Neural progenitor cell (in vitro differentiated cells): ENCODE results near the gene IFT25. TPM values are rescaled to one million over a fixed set of nuclear protein-coding genes. Genes with fewer than 3 reads are reported as not detected.

ENCODE experiments used
- DNase-seq: peaks from one replicate; pipeline ENCODE4 v3.0.0-alpha.2; 2016; ENCODE audit warnings: low spot score
- H2AFZ ChIP-seq: fragments of 200-600 bp; sonication (generic); replicated peaks from 2 replicates; pipeline ENCODE4 v1.6.1; 2016; ENCODE audit warnings: antibody characterized with exemption
- H3F3A ChIP-seq: fragments of 200-600 bp; sonication (generic); 2 replicates; pipeline ENCODE4 v1.6.1; 2016; ENCODE audit warnings: antibody characterized with exemption, low read depth
- H3K27ac ChIP-seq: fragments of 200-600 bp; sonication (generic); 2 replicates; pipeline ENCODE4 v1.5.1; 2016; ENCODE audit warnings: mild to moderate bottlenecking
- H3K27me3 ChIP-seq: fragments of 200-600 bp; sonication (generic); 2 replicates; pipeline ENCODE4 v1.6.1; 2016; ENCODE audit warnings: mild to moderate bottlenecking, moderate library complexity
- H3K36me3 ChIP-seq: fragments of 200-600 bp; sonication (generic); 2 replicates; pipeline ENCODE4 v1.5.1; 2016
- H3K4me1 ChIP-seq: fragments of 200-600 bp; sonication (generic); 2 replicates; pipeline ENCODE4 v1.6.1; 2016; ENCODE audit warnings: mixed run types
- H3K4me2 ChIP-seq: fragments of 200-600 bp; sonication (generic); 2 replicates; pipeline ENCODE4 v1.6.1; 2016
- H3K4me3 ChIP-seq: fragments of 200-600 bp; sonication (generic); 2 replicates; pipeline ENCODE4 v1.5.1; 2016
- H3K79me2 ChIP-seq: fragments of 200-600 bp; sonication (generic); 2 replicates; pipeline ENCODE4 v1.6.1; 2016; ENCODE audit warnings: low read depth
- H3K9ac ChIP-seq: fragments of 200-600 bp; sonication (generic); 2 replicates; pipeline ENCODE4 v1.6.1; 2016
- H3K9me3 ChIP-seq: fragments of 200-600 bp; sonication (generic); 2 replicates; pipeline ENCODE4 v1.5.1; 2016; ENCODE audit warnings: low read depth
- H4K20me1 ChIP-seq: fragments of 200-600 bp; sonication (generic); 2 replicates; pipeline ENCODE4 v1.6.1; 2016; ENCODE audit warnings: low read depth
- H3K27ac Mint-ChIP-seq: 3 replicates; pipeline ENCODE4 v1.8.0; 2021; ENCODE audit warnings: mixed read lengths
- H3K27me3 Mint-ChIP-seq: 2 replicates; pipeline ENCODE4 v1.8.0; 2022; ENCODE audit warnings: low read depth, mild to moderate bottlenecking, inconsistent platforms, moderate library complexity, mixed read lengths; ENCODE audit not compliant: insufficient read depth
- H3K36me3 Mint-ChIP-seq: 3 replicates; pipeline ENCODE4 v1.8.0; 2021; ENCODE audit warnings: mixed read lengths
- H3K4me1 Mint-ChIP-seq: 3 replicates; pipeline ENCODE4 v1.8.0; 2021; ENCODE audit warnings: mixed read lengths
- H3K4me3 Mint-ChIP-seq: 3 replicates; pipeline ENCODE4 v1.8.0; 2021; ENCODE audit warnings: mild to moderate bottlenecking, moderate library complexity, mixed read lengths
- H3K9me3 Mint-ChIP-seq: 3 replicates; pipeline ENCODE4 v1.8.0; 2020; ENCODE audit warnings: mixed read lengths
- EZH2 ChIP-seq: fragments of 200-600 bp; sonication (generic); IDR thresholded peaks from 2 replicates; pipeline ENCODE4 v1.6.1; 2017; ENCODE audit warnings: antibody characterized with exemption, mild to moderate bottlenecking, moderate library complexity
- EZH2phosphoT487 ChIP-seq: fragments of 200-600 bp; sonication (generic); IDR thresholded peaks from 2 replicates; pipeline ENCODE4 v1.6.1; 2017; ENCODE audit warnings: antibody characterized with exemption
- total RNA-seq: library from RNA; depleted of rRNA; stranded (reverse); fragments of >200 nt; gene quantifications from 2 replicates; pipeline ENCODE4 v1.2.3, GENCODE V29; 2015; ENCODE audit warnings: low replicate concordance
- TF ChIP-seq, protein P1 (sequence below): fragments of 200-600 bp; sonication (generic); IDR thresholded peaks from 2 replicates; pipeline ENCODE4 v1.5.1; 2017; ENCODE audit warnings: antibody characterized with exemption, mild to moderate bottlenecking

The IFT25 gene
- total RNA-seq, 1 donor from 2014 or later, result 54.0 TPM

DNA sequence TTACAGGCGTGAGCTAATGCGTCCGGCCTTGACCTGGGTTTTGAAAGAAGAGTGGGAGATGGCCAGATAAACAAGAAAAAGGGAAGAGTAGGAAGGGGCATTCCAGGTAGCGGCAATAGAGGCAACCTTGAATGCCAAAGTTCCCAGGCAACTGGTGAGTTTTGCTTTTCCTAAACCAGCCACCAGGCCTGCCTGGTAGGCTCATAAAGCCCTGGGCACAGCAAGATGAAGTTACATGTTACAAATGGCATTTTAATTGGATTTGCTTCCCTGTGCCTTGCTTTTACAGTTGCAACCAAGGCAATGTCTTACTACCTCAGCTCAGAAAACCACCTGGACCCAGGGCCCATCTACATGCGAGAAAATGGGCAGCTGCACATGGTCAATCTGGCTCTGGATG lies 6.2 kb upstream of the IFT25 start:
- Histone ChIP-seq H3K79me2 (peaks cover 60% of the 10 kb centered on the region), H4K20me1 (peaks cover 33% of the 10 kb centered on the region), H3K27ac (no peak overlapping the region), H3K36me3 (peaks cover 8% of the 10 kb centered on the region), H3K9ac (no peak overlapping the region), H3K4me1 (peaks cover 29% of the 10 kb centered on the region), H3K4me2 (no peak overlapping the region), H3K4me3 (no peak overlapping the region), H3F3A (peaks cover 28% of the 10 kb centered on the region), H3K27me3 (no peaks in the 10 kb centered on the region), H3K9me3 (no peaks in the 10 kb centered on the region), H2AFZ (no peak overlapping the region)
- Mint-ChIP-seq H3K4me3 (no peak overlapping the region), H3K4me1 (peaks cover 33% of the 10 kb centered on the region), H3K27me3 (no peaks in the 10 kb centered on the region), H3K9me3 (no peaks in the 10 kb centered on the region), H3K36me3 (peaks cover 7% of the 10 kb centered on the region), H3K27ac (no peak overlapping the region)
- TF ChIP-seq EZH2phosphoT487 (no peak), EZH2 (no peak)
- TF ChIP-seq, protein P1, sequence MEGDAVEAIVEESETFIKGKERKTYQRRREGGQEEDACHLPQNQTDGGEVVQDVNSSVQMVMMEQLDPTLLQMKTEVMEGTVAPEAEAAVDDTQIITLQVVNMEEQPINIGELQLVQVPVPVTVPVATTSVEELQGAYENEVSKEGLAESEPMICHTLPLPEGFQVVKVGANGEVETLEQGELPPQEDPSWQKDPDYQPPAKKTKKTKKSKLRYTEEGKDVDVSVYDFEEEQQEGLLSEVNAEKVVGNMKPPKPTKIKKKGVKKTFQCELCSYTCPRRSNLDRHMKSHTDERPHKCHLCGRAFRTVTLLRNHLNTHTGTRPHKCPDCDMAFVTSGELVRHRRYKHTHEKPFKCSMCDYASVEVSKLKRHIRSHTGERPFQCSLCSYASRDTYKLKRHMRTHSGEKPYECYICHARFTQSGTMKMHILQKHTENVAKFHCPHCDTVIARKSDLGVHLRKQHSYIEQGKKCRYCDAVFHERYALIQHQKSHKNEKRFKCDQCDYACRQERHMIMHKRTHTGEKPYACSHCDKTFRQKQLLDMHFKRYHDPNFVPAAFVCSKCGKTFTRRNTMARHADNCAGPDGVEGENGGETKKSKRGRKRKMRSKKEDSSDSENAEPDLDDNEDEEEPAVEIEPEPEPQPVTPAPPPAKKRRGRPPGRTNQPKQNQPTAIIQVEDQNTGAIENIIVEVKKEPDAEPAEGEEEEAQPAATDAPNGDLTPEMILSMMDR, result no peak
- DNase-seq, result no peak

DNA sequence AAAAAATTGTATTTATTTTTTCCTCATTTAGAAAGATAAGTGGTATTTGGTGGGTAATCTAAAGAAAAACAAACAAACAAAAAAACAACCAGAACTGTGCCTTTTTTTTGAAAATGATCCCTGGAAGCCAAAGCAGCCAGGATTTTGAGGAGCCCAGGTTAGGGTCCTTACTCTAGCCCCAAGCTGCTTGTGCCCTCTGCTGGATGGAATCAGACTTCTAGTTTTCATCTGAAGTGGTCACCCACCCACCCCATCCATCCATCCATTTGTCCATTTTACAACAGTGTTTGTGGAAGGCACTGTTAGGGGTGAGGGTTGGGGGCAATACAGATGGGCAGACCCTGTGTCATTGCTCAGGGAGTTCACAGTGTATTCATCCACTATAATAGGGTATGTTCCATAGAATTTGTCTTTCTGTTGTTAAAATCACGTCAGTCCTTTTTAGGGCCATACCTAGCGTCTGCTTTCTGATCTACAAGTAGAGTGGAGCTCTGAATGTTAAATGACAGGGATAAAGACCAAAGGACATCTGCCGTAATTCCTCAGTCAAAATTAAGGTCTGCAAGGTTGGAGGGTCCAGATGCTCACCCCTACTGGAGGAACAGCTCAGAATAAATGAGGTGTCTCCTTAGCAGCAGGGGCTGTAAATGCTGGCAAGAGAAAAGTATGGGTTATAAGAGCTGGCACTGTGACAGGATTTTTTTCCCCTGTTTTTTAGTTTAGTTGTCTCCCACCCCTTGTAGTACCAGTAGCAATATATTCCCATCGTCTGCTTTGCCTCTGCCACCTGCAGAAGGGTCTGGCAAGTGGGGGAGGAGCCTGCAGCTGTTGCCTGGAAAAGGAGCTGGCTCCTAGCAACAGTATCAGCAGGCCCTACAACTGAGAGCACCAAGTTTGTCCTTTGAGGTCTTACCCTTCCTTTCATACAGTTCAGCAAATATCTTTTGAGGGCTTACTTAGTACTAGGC lies 3.8 kb upstream of the IFT25 start:
- Histone ChIP-seq H3K4me1 (peaks cover 26% of the 10 kb centered on the region), H4K20me1 (peaks cover 23% of the 10 kb centered on the region), H3K4me3 (no peak overlapping the region), H3K9me3 (no peaks in the 10 kb centered on the region), H3K36me3 (peaks cover 8% of the 10 kb centered on the region), H3K79me2 (peaks cover 69% of the 10 kb centered on the region), H3K9ac (no peak overlapping the region), H2AFZ (no peak overlapping the region), H3K27me3 (no peaks in the 10 kb centered on the region), H3K27ac (no peak overlapping the region), H3F3A (peaks cover 18% of the 10 kb centered on the region), H3K4me2 (peak overlapping the region; percentile 93)
- Mint-ChIP-seq H3K4me1 (peaks cover 41% of the 10 kb centered on the region), H3K27ac (peak overlapping the region; percentile 70), H3K27me3 (no peaks in the 10 kb centered on the region), H3K4me3 (peak overlapping the region; percentile 56), H3K9me3 (no peaks in the 10 kb centered on the region), H3K36me3 (peaks cover 9% of the 10 kb centered on the region)
- DNase-seq, result peak; percentile 77
- TF ChIP-seq, protein P1, result peak; percentile 74
- no peak for TF ChIP-seq EZH2phosphoT487

DNA sequence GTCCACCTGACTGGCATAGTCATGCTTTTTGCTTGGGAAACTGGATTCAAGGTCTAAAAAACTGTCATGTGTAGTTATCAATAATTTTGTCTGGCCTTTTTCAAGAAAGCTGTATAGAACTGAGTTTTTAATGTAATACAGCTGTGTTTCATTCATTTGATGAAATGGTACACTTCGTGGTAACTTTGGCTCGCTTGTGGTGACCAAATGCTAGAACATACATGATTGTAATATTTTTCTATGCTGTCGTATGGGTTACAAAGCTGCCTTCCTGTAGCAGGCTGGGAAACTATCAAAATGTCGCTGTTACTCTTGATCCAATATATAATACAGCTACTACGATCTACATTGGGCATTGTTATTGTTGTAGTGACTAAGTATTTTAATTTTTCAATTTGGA lies 2.8 kb upstream of the IFT25 start:
- Histone ChIP-seq H3K27ac (no peak overlapping the region), H3K9ac (no peak overlapping the region)
- peak overlapping the region; percentile 93 for H3K4me3 Mint-ChIP-seq

More for the DNA sequence above, 2.8 kb upstream of the IFT25 start:
- peaks cover 30% of the 10 kb centered on the region for H4K20me1 ChIP-seq
- peaks cover 26% of the 10 kb centered on the region for H3K4me1 ChIP-seq
- no peaks in the 10 kb centered on the region for H3K27me3 ChIP-seq
- H3K9me3 ChIP-seq, result no peaks in the 10 kb centered on the region
- H2AFZ ChIP-seq, result no peak overlapping the region
- peak overlapping the region; percentile 93 for H3K4me2 ChIP-seq
- H3K27me3 Mint-ChIP-seq, result no peaks in the 10 kb centered on the region
- peaks cover 73% of the 10 kb centered on the region for H3K79me2 ChIP-seq
- no peak for DNase-seq
- no peak overlapping the region for H3K4me3 ChIP-seq
- no peaks in the 10 kb centered on the region for H3K9me3 Mint-ChIP-seq
- H3K27ac Mint-ChIP-seq, result no peak overlapping the region
- H3K36me3 Mint-ChIP-seq, result peaks cover 14% of the 10 kb centered on the region
- peaks cover 8% of the 10 kb centered on the region for H3K36me3 ChIP-seq
- H3K4me1 Mint-ChIP-seq, result peaks cover 49% of the 10 kb centered on the region
- TF ChIP-seq EZH2 (no peak), EZH2phosphoT487 (no peak)
- TF ChIP-seq, protein P1, result no peak
- H3F3A ChIP-seq, result peaks cover 21% of the 10 kb centered on the region
